Hepatocyte (in vitro differentiated cells): ENCODE data around the gene CACNA1F.

ENCODE experiments used
- CTCF ChIP-seq: fragments of 200-600 bp; sonication (generic); IDR thresholded peaks from 2 replicates; pipeline ENCODE4 v1.5.1; 2016; ENCODE audit warnings: antibody characterized with exemption, mild to moderate bottlenecking; ENCODE audit not compliant: poor library complexity
- EZH2 ChIP-seq: fragments of 200-600 bp; sonication (generic); IDR thresholded peaks from 2 replicates; pipeline ENCODE4 v1.6.1; 2016; ENCODE audit warnings: antibody characterized with exemption, mild to moderate bottlenecking, borderline replicate concordance
- EZH2phosphoT487 ChIP-seq: fragments of 200-600 bp; sonication (generic); IDR thresholded peaks from one replicate; pipeline ENCODE4 v1.6.1; 2018; ENCODE audit warnings: antibody characterized with exemption, mild to moderate bottlenecking, low read depth, moderate library complexity; ENCODE audit not compliant: unreplicated experiment, severe bottlenecking

- TF ChIP-seq CTCF (no peak), EZH2 (no peak), EZH2phosphoT487 (no peak)
These were observed 615 bp downstream of the CACNA1F start for GRCh38 chrX:49232525-49232924.
